Activated naive CD4-positive, alpha-beta T cell treated with anti-CD3 and anti-CD28 coated beads, Interleukin-2, amount 50 U/mL, for 72 hours (primary cell): ENCODE measurements around the gene GPRIN2. TPM values are rescaled to one million over a fixed set of nuclear protein-coding genes. Genes with fewer than 3 reads are reported as not detected.

Source experiments
- ATAC-seq, 2 donors: fragments of 150-1000 bp; cut with Tn5 transposase; 2 replicates each; pipeline ENCODE4 v1.10.0; 2021; ENCODE audit warnings: mild to moderate bottlenecking in 2 of 2, moderate library complexity in 2 of 2
- DNase-seq, 2 donors: peaks; one replicate each; pipeline ENCODE4 v3.0.0; 2021 to 2022; ENCODE audit warnings: low spot score in 2 of 2
- H3K27ac Mint-ChIP-seq, 2 donors: one replicate each; pipeline ENCODE4 v1.8.0; 2022; ENCODE audit warnings: mild to moderate bottlenecking in 2 of 2, mixed read lengths in 2 of 2
- H3K36me3 Mint-ChIP-seq, 2 donors: one replicate each; pipeline ENCODE4 v1.8.0; 2022; ENCODE audit warnings: mixed read lengths in 2 of 2
- H3K9me3 Mint-ChIP-seq, 2 donors: one replicate each; pipeline ENCODE4 v1.8.0; 2022; ENCODE audit warnings: mixed read lengths in 2 of 2
- total RNA-seq, 2 donors: library from RNA; stranded (reverse); gene quantifications; one replicate each; pipeline ENCODE4 v1.2.3, GENCODE V29; 2022

Gene GPRIN2
- total RNA-seq, 2 donors from 2014 or later: not detected

DNA sequence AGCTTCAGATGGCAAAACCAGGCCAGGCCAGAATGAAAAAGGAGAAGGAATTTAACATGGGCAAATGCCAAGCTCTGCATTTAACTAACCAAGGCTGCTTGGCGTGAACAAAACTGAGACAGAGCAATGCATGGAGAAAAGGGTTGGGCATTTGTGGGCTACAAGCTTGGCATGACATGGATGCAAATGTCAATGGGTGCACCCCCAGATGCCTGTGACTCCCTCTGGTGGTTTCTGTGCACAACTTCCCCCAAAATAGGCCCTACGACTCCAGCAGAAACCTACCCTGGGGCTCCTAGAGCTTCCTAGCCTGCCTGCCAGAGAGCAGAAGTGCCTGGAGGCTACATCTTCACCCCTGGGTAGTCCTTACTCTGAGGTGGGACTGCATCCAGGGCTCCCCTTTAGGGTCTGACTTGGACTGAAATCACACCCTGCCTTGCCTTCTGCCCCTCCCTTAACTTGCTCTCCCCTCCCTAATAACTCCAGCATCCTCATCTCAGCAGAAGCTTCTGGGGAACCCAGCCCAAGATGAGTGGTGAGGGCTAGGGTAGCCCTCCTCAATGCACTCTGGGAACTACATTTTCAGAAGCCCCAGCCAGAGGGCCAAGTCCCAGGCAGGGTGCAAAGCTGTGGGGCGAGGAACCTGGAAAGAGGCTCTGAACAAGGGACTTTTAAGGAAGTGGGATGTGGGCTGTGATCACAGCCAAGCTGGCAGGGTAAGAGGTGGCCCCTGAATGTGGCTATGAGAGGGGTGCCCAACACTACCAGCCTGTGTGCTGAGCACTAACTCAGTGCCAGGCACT, 11.3 kb downstream of the GPRIN2 start:
- no peaks in the 10 kb centered on the region for H3K9me3 Mint-ChIP-seq
- no peak overlapping the region for H3K27ac Mint-ChIP-seq
- ATAC-seq (peak in 1 of 2 donors; percentile 39), DNase-seq (peak in 1 of 2 donors; percentile 46)
- peaks cover 5 to 6% of the 10 kb centered on the region in 2 donors for H3K36me3 Mint-ChIP-seq

DNA sequence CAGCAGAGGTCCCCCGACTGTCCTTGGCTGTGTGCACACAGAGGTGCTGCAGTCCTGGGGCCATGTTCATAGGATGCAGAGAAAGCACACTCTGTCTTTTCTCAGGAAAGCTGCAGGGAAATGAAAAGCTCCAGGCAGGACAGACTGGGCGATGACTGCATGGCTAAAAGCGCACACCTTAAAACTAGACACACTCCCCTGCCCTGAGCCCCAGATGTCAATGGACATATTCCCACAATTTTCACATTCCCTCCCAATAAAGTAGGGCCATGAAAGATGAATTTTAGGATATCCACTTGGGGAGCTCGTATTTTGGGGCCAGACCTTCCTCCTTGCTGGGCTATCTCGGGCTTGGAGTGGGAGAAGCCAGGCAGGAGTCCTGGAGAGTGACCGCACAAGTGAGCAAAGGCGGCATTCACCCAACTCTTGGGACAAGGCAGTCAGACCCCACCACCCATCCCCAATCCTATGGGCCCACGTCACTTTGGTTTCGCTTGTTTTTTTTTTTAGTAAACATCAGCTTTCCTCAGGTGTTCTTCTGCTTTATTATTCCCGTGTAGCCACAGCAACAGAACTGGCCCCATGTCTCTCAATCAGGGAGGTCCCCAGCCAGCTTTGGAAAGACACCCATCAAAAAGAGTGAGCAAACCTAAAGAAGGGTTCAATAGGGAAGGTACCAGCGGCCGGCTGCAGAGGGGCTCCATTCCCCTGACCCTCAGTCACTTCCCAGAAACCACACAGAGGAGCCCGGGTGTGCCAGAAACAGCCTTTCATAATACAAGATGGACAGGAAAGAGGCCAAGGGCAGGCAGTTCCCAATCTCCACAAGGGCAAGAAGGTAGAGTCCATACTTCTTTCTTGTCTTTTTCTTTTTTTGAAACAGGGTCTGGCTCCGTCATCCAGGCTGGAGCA, 12.7 kb downstream of the GPRIN2 start:
- no peak for ATAC-seq
- H3K27ac Mint-ChIP-seq: no peak overlapping the region
- no peak for DNase-seq
- H3K36me3 Mint-ChIP-seq: peaks cover 5 to 6% of the 10 kb centered on the region in 2 donors
- H3K9me3 Mint-ChIP-seq: no peaks in the 10 kb centered on the region

DNA sequence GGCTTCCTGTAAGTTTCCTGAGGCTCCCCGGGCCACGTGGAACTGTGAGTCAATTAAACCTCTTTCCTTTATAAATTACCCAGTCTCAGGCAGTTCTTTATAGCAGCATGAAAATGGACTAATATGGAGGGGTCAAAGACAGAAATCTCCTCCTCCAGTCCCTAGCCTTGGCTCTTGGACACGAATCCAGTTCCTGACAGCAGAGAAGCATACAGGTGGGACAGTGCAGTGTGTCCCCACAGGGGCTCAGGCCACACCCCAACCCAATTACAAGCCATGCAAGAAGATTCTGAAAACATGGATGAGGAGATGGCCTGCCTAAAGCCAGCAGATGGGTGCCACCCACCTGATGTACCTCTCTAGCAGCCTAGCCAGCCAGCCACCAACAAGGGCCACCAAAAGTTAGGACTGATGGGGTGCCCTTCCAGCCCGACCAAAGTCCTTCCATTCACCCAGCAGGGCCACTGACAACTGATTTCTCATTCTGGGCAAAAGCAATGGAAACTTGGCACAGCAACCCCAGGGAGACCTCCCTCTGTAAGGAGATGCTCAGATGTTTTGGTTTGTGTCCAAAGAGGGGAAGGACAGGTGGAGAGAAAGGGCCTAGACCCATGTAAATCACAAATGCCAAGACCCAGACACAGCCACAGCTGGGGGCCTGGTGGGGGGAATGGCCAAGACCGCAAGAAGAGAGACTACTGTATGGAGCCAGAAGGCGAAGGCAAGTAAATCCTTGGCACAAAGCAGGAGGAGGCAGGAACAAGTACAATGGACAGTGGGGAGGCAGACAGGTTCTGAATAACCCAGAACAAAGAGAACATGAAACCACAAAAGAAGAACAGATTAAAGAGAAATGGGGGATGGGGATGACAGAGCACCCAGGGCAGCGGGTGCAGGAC, 13.6 kb downstream of the GPRIN2 start:
- H3K36me3 Mint-ChIP-seq: peaks cover 5 to 6% of the 10 kb centered on the region in 2 donors
- ATAC-seq (no peak), DNase-seq (no peak)
- no peak overlapping the region for H3K27ac Mint-ChIP-seq
- H3K9me3 Mint-ChIP-seq: no peaks in the 10 kb centered on the region

DNA sequence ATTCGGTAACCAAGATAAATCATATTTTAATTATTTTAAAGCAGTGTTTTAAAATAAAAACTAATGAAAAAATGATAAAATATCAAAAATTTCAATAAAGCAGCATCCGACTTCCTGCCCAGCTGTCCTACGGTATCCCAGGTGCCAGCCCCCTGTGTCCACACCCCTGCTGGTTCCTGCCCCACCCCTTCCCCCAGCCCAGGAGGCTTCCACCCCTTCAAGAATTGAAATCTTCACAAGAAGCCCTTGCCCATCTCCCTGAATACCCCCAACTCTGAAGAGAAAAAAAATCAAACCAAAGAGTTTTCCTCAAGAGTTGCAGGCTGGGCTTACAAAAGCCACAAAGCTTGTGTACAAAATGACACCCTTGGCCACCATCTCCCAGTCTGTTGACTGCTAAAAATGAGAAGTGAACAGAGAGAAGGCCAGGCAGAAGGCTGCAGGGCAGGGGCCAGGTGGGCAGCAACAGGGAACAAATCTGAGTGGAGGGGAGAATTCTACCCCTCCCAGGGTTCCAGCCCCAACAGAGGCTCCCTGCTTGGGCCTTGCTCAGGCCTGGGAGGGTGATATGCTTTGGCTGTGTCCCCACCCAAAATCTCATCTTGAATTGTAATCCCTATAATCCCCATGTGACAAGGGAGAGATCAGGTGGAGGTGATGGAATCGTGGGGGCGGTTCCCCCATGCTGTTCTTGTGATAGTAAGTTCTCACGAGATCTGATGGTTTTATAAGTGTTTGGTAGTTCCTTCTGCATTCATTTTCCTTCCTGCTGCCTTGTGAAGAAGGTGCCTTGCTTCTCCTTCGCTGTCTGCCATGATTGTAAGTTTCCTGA, 14.5 kb downstream of the GPRIN2 start:
- Mint-ChIP-seq H3K27ac (no peak overlapping the region), H3K36me3 (peaks cover 5 to 6% of the 10 kb centered on the region in 2 donors), H3K9me3 (no peaks in the 10 kb centered on the region)
- DNase-seq (no peak), ATAC-seq (no peak)

DNA sequence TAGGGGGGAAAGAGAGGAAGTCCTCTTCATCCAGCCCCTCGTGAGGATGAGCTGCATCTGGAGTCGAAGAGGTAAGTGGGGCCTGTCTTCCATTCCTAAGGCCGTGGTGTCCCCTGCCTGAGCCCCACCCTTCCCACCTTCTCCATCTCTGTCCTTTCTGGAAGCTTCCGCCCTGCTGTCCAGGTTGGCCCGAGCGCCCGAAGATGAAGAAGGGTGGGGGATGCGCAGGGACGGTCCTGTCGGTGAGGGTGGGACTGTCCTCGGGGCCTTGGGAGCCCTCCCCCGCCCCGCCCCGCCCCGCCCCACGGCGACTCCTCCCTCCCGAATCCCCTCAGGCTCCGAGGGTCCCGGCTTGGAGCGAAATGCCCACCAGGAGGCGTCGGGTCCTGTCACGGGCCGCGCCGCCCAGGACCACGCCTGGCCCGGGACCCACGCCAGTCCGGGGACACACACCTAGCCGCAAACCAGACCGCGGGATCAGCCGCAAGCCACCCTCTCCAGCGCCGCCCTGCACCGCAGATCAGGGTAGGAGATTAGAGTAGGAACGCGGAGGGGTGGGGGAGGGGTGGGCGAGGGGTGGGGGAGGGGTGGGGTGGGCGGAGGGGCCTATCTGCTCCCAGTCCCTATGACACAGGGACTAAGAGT, 15.3 kb downstream of the GPRIN2 start:
- Mint-ChIP-seq H3K27ac (no peak overlapping the region), H3K36me3 (peaks cover 5 to 6% of the 10 kb centered on the region in 2 donors), H3K9me3 (no peaks in the 10 kb centered on the region)
- ATAC-seq: no peak
- DNase-seq: no peak

- Mint-ChIP-seq H3K27ac (no peak overlapping the region), H3K36me3 (peaks cover 5 to 6% of the 10 kb centered on the region in 2 donors), H3K9me3 (no peaks in the 10 kb centered on the region)
- no peak for ATAC-seq
- DNase-seq: no peak
Observed at GRCh38 chr10:46540412-46541016, 15.9 kb downstream of the GPRIN2 start.

DNA sequence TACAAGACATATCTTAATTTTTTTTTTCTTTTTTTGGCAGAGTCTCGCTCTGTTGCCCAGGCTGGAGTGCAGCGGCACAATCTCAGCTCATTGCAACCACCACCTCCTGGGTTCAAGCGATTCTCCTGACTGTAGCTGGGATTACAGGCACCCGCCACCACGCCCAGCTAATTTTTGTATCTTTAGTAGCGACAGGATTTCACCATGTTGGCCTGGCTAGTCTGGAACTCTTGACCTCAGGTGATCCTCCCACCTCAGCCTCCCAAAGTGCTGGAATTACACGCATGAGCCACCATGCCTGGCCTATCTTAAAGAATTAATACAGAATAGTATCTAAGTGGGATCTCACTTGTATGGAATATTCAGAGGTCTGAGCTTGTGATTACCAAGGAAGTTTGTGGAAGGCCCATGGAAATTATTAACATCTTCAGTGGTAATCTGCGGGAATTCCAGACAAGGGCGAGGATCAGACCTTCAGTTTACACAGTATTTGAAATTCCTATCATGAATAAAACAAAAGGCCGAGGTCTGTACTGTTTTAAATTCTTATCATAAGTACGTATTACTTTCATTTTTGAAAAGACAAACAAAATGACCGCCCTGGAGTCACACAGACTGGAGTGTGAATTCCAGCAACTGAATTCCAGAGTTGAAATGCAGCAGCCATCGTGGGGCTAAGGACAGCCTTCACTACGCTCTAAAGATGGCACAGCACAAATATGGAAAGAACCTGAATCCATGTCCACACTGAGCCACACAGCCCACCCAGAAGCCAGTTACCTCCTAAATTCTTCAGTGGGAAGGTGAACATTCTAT, 16.7 kb downstream of the GPRIN2 start:
- Mint-ChIP-seq H3K27ac (no peak overlapping the region), H3K9me3 (no peaks in the 10 kb centered on the region), H3K36me3 (peaks cover 5 to 6% of the 10 kb centered on the region in 2 donors)
- no peak for DNase-seq
- ATAC-seq: no peak

DNA sequence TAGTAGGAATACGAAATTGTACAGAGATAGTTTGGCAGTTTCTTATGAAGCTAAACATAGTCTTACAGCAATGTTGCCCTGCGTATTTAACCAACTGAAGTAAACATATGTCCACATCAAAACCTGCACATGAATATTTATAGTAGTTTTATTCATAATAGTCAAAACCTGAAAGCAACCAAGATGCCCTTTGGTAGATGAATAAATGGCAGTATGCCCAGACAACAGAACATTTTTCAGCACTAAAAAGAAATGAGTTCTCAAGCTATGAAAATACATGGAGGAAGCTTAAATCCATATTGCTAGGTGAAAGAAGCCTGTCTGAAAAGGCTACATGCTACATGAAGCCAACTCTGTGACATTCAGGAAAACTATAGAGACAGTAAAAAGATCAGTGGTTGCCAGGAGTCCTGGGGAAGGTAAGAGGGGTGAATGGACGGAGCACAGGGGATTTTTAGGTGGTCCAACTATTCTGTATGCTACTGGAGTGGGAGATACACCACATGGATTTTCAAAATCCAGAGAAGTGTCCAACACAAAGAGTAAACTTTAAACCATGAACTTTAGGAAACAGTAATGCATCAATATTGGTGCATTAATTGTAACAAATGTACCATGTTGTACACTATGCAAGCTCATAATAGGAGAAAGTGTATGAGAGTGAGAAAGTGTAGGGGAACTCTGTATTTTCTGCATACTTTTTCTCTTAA, 17.6 kb downstream of the GPRIN2 start:
- no peak overlapping the region for H3K27ac Mint-ChIP-seq
- DNase-seq: no peak
- H3K36me3 Mint-ChIP-seq: peaks cover 5 to 6% of the 10 kb centered on the region in 2 donors

GRCh38 chr10:46538155-46538554, 18.3 kb downstream of the GPRIN2 start:
- Mint-ChIP-seq H3K36me3 (peaks cover 5 to 6% of the 10 kb centered on the region in 2 donors), H3K27ac (no peak overlapping the region), H3K9me3 (no peaks in the 10 kb centered on the region)
- ATAC-seq (no peak), DNase-seq (no peak)

More for the DNA sequence above, 17.6 kb downstream of the GPRIN2 start:
- no peaks in the 10 kb centered on the region for H3K9me3 Mint-ChIP-seq
- ATAC-seq: no peak

- DNase-seq (no peak), ATAC-seq (no peak)
- Mint-ChIP-seq H3K9me3 (no peaks in the 10 kb centered on the region), H3K27ac (no peak overlapping the region), H3K36me3 (peaks cover 5 to 6% of the 10 kb centered on the region in 2 donors)
Observed at GRCh38 chr10:46537309-46537708, 19.1 kb downstream of the GPRIN2 start.

GRCh38 chr10:46536781-46537180, 19.7 kb downstream of the GPRIN2 start:
- H3K36me3 Mint-ChIP-seq: peaks cover 5 to 6% of the 10 kb centered on the region in 2 donors
- ATAC-seq: no peak
- no peak overlapping the region for H3K27ac Mint-ChIP-seq
- DNase-seq: no peak
- H3K9me3 Mint-ChIP-seq: no peaks in the 10 kb centered on the region

DNA sequence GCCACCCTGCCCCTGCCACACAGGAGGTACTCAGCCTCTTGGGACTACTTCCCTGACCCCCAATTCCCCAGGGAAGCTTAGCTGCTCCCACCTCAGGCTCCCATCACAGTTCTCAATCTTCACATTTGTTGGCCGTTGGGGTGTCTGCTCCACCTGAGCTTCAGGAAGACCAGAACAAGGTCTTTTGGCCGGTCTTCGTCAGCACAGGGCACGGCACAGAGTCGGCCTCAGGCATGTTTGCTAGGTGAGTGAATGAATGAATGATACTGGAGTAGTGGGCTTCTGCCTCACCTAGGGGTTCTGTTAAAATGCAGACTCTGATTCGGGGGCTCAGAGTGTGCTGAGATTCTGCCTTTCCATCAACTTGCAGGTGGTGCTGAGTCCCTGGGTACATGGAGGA, 20.3 kb downstream of the GPRIN2 start:
- H3K36me3 Mint-ChIP-seq: peaks cover 5 to 6% of the 10 kb centered on the region in 2 donors
- DNase-seq (no peak), ATAC-seq (no peak)
- H3K9me3 Mint-ChIP-seq: no peaks in the 10 kb centered on the region
- no peak overlapping the region for H3K27ac Mint-ChIP-seq

DNA sequence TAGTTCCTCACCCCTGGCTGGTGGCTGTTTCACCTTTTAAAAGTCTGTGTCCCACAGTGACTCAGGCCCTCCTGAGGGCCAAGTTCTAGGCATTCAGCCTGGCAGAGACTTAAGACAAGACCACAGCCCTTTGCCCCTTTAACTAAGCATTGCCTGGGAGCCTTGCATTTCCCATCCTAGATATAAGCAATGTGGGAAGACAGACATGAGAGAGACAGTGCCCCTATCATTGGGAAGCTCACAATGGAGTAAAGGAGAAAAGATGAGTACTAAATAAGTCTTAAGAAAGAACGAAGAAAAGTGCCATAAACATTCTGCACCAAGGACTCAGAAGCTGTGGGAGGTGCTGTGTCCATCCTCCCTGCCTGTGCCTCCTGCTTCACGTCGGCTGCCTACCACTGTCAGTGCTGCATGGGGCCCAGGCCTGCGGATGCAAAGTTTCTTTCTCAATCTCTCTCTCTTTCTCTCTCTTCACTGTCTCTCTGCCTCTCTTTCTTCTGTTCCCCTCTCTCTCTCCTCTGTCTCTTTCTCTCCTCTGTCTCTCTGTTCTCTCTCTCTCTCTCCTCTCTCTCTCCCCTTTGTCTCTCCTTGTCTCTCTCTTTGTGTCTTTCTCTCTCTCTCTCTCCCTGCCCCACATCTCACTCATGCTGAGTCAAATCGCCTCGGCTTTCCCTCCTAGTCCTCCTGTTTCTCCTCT, 21.5 kb downstream of the GPRIN2 start:
- DNase-seq: no peak

More for the DNA sequence above, 21.5 kb downstream of the GPRIN2 start:
- no peaks in the 10 kb centered on the region for H3K36me3 Mint-ChIP-seq
- no peak overlapping the region for H3K27ac Mint-ChIP-seq
- no peak for ATAC-seq
- no peaks in the 10 kb centered on the region for H3K9me3 Mint-ChIP-seq
